Measurements from ENCODE around the gene SMIM28. TPM values are rescaled to one million over a fixed set of nuclear protein-coding genes. Genes with fewer than 3 reads are reported as not detected.

SMIM28 gene
- total and polyA plus RNA-seq, 9 of the 15 experiments (the other 6 are each of a cell fraction or from before 2014, with no cell fraction given), result not detected

GRCh38 chr6:138393871-138394783 lies 16.4 kb downstream of the SMIM28 start (continued):
- TF ChIP-seq ZNF764 (CRISPR knock-in tag; IDR thresholded peaks at IDR 0.05; ENCODE audit: low read depth), result no peak
- peak; percentile 47 for TF ChIP-seq CXXC5 (CRISPR knock-in tag; IDR thresholded peaks at IDR 0.05)
- TF ChIP-seq NR2C1 (IDR thresholded peaks at IDR 0.05), result no peak
- peak; percentile 27; the same call in 1 of the 2 replicates for TF ChIP-seq NR2C1 (tag; IDR thresholded peaks at IDR 0.05)
- TF ChIP-seq RCOR1 (IDR thresholded peaks at IDR 0.05; ENCODE audit: borderline replicate concordance in 1 of 2, low read depth in 2 of 2, low read length in 2 of 2), result peak in 1 of 2 experiments; percentile 40; a peak in 1 of 4 replicates
- TF ChIP-seq ZNF589 (CRISPR knock-in tag; IDR thresholded peaks at IDR 0.05; ENCODE audit: low read depth), result peak; percentile 59; the same call in 1 of the 2 replicates
- TF ChIP-seq ZBTB40 (IDR thresholded peaks at IDR 0.05), result 0 out of 2 replicates have a peak, but pooled peaks have one; percentile 43
- no peak for TF ChIP-seq ZBTB40 (CRISPR knock-in tag; IDR thresholded peaks at IDR 0.05)
- TF ChIP-seq ZNF561 (CRISPR knock-in tag; conservative IDR thresholded peaks at IDR 0.05), result no peak
- no peak for TF ChIP-seq CHD1 (IDR thresholded peaks at IDR 0.05; ENCODE audit: low read length)
- TF ChIP-seq OTX1 (CRISPR knock-in tag; IDR thresholded peaks at IDR 0.05), result peak; percentile 72; the same call in 1 of the 2 replicates
- TF ChIP-seq MECOM (CRISPR knock-in tag; IDR thresholded peaks at IDR 0.05), result peak; percentile 37; the same call in 1 of the 2 replicates
- TF ChIP-seq ATF4 (CRISPR knock-in tag; IDR thresholded peaks at IDR 0.05), result peak; percentile 94
- TF ChIP-seq TRIM25 (IDR thresholded peaks at IDR 0.05; ENCODE audit: borderline replicate concordance), result no peak
- TF ChIP-seq RBM15 (IDR thresholded peaks at IDR 0.05; ENCODE audit: insufficient read depth, low read length), result no peak
- no peak for TF ChIP-seq ILF3 (IDR thresholded peaks at IDR 0.05; ENCODE audit: borderline replicate concordance)
